Measurements from ENCODE around the gene CDY1. TPM values are rescaled to one million over a fixed set of nuclear protein-coding genes. Genes with fewer than 3 reads are reported as not detected.
"Not testable (repeated sequence)": the region's sequence is repeated elsewhere in the genome, so short reads cannot be mapped to it uniquely, and the experiment has no call there.

Gene CDY1
- not detected for total RNA-seq

GRCh38 chrY:25621817-25622216, at the start of gene CDY1:
Gene CDY1 (plus strand): TSS chrY:25622117. CDS start chrY:25622443, 326 bp downstream.
- POLR2A ChIA-PET, CTCF ChIA-PET: not testable (repeated sequence)

- CTCF ChIA-PET, POLR2A ChIA-PET: not testable (repeated sequence)
Observed at GRCh38 chrY:25593336-25593735, 28.6 kb upstream of the CDY1 start.

- POLR2A ChIA-PET, CTCF ChIA-PET: not testable (repeated sequence)
Observed at GRCh38 chrY:25620209-25620608, 1.7 kb upstream of the CDY1 start.

- POLR2A ChIA-PET, CTCF ChIA-PET: not testable (repeated sequence)
Observed at GRCh38 chrY:25626524-25626923, 4.6 kb downstream of the CDY1 start.

- POLR2A ChIA-PET, CTCF ChIA-PET: not testable (repeated sequence)
Observed at GRCh38 chrY:25630383-25631112, 8.6 kb downstream of the CDY1 start.

- CTCF ChIA-PET, POLR2A ChIA-PET: not testable (repeated sequence)
Observed at GRCh38 chrY:25639852-25640251, 17.9 kb downstream of the CDY1 start.

- POLR2A ChIA-PET, CTCF ChIA-PET: not testable (repeated sequence)
Observed at GRCh38 chrY:25643024-25643915, 21.4 kb downstream of the CDY1 start.

All from activated CD8-positive, alpha-beta memory T cell treated with anti-CD3 and anti-CD28 coated beads for 36 hours (primary cell).